ENCODE results near the gene PHLPP2. TPM values are rescaled to one million over a fixed set of nuclear protein-coding genes. Genes with fewer than 3 reads are reported as not detected.
A peak's percentile ranks its signal among the peaks of the same experiment; 100 is the strongest.

The PHLPP2 gene
- total and polyA plus RNA-seq, 2 experiments from 2014 or later: 1.7 to 6.7 TPM

- Histone ChIP-seq H3K4me1 (ENCODE audit: low read depth) (peaks cover 4% of the 10 kb centered on the region), H3K27ac (no peak overlapping the region), H3K9me3 (ENCODE audit: low read depth) (no peaks in the 10 kb centered on the region), H3K36me3 (no peaks in the 10 kb centered on the region), H3K27me3 (peaks cover 17% of the 10 kb centered on the region), H3K4me3 (no peak overlapping the region)
- DNase-seq (ENCODE audit: low read depth in 1 of 2, low spot score in 1 of 2): no peak
- TF ChIP-seq CTCF (IDR thresholded peaks at IDR 0.05; ENCODE audit: low read depth, low read length): no peak
Observed at GRCh38 chr16:71721066-71721740, 3.3 kb downstream of the PHLPP2 start.

GRCh38 chr16:71712501-71712900 is 12.0 kb downstream of the PHLPP2 start:
- Histone ChIP-seq H3K9me3 (ENCODE audit: low read depth) (no peaks in the 10 kb centered on the region), H3K4me1 (ENCODE audit: low read depth) (no peaks in the 10 kb centered on the region), H3K27ac (no peak overlapping the region), H3K27me3 (no peaks in the 10 kb centered on the region), H3K36me3 (no peaks in the 10 kb centered on the region), H3K4me3 (no peak overlapping the region)
- no peak for DNase-seq (ENCODE audit: low read depth in 1 of 2, low spot score in 1 of 2)
- TF ChIP-seq CTCF (IDR thresholded peaks at IDR 0.05; ENCODE audit: low read depth, low read length): no peak

GRCh38 chr16:71711789-71712188 is 12.7 kb downstream of the PHLPP2 start:
- no peaks in the 10 kb centered on the region for H3K36me3 ChIP-seq
- no peak overlapping the region for H3K4me3 ChIP-seq
- H3K27me3 ChIP-seq: no peaks in the 10 kb centered on the region
- H3K27ac ChIP-seq: no peak overlapping the region
- no peak for TF ChIP-seq CTCF (IDR thresholded peaks at IDR 0.05; ENCODE audit: low read depth, low read length)
- H3K4me1 ChIP-seq (ENCODE audit: low read depth): no peaks in the 10 kb centered on the region
- no peak for DNase-seq (ENCODE audit: low read depth in 1 of 2, low spot score in 1 of 2)
- H3K9me3 ChIP-seq (ENCODE audit: low read depth): no peaks in the 10 kb centered on the region

- H3K9me3 ChIP-seq (ENCODE audit: low read depth): no peaks in the 10 kb centered on the region
- H3K36me3 ChIP-seq: no peaks in the 10 kb centered on the region
- no peak for TF ChIP-seq CTCF (IDR thresholded peaks at IDR 0.05; ENCODE audit: low read depth, low read length)
- H3K4me1 ChIP-seq (ENCODE audit: low read depth): no peaks in the 10 kb centered on the region
- DNase-seq (ENCODE audit: low read depth in 1 of 2, low spot score in 1 of 2): peak in 1 of 2 donors; percentile 37
- H3K27ac ChIP-seq: no peak overlapping the region
- no peak overlapping the region for H3K4me3 ChIP-seq
- no peaks in the 10 kb centered on the region for H3K27me3 ChIP-seq
Observed at GRCh38 chr16:71709229-71709781, 15.2 kb downstream of the PHLPP2 start.

- no peak overlapping the region for H3K4me3 ChIP-seq
- no peaks in the 10 kb centered on the region for H3K9me3 ChIP-seq (ENCODE audit: low read depth)
- H3K36me3 ChIP-seq: no peaks in the 10 kb centered on the region
- no peak overlapping the region for H3K27ac ChIP-seq
- no peak for TF ChIP-seq CTCF (IDR thresholded peaks at IDR 0.05; ENCODE audit: low read depth, low read length)
- DNase-seq (ENCODE audit: low read depth in 1 of 2, low spot score in 1 of 2): no peak
- H3K27me3 ChIP-seq: no peaks in the 10 kb centered on the region
- no peaks in the 10 kb centered on the region for H3K4me1 ChIP-seq (ENCODE audit: low read depth)
Observed at GRCh38 chr16:71708696-71709095, 15.8 kb downstream of the PHLPP2 start.
